ENCODE data around the gene SMTN. TPM values are rescaled to one million over a fixed set of nuclear protein-coding genes. Genes with fewer than 3 reads are reported as not detected.

Gene SMTN
- polyA plus RNA-seq, 1 of the 3 experiments (the other 2 are of a cell fraction), result 30.4 TPM

GRCh38 chr22:31128156-31128555, 47.0 kb downstream of the SMTN start (continued):
- TF ChIP-seq REST (IDR thresholded peaks at IDR 0.05; ENCODE audit: low read depth, low read length) (no peak), GABPA (IDR thresholded peaks at IDR 0.05; ENCODE audit: low read depth) (no peak)

GRCh38 chr22:31130873-31131272, 49.8 kb downstream of the SMTN start:
- peak; percentile 48 for DNase-seq
- no peaks in the 10 kb centered on the region for H3K36me3 ChIP-seq (replicated peaks in 1 of 2; ENCODE audit: control insufficient read depth in 1 of 2, insufficient read depth in 2 of 2, low read length in 1 of 2)
- H3K27me3 ChIP-seq (ENCODE audit: insufficient read depth), result no peaks in the 10 kb centered on the region
- ChIA-PET POLR2A (no interaction called here), CTCF (interaction anchor here (2.4 kb wide), 1 partner anchor 23 kb away, joined by 13 read pairs; the partner anchor contains the start of gene SELENOM)
- no peaks in the 10 kb centered on the region for H3K9me3 ChIP-seq
- no peaks in the 10 kb centered on the region for H3K79me2 ChIP-seq (ENCODE audit: insufficient read depth)
- no peak overlapping the region for H3K9ac ChIP-seq
- no peak overlapping the region for H3K4me2 ChIP-seq
- no peaks in the 10 kb centered on the region for H4K20me1 ChIP-seq (ENCODE audit: insufficient read depth)
- H3K4me3 ChIP-seq (ENCODE audit: low read depth in 2 of 2, low read length in 1 of 2), result no peak overlapping the region
- H2AFZ ChIP-seq (ENCODE audit: low read depth), result no peak overlapping the region
- H3K9me2 ChIP-seq, result no peaks in the 10 kb centered on the region
- no peak for TF ChIP-seq PBX3 (IDR thresholded peaks at IDR 0.05)
- TF ChIP-seq ELF1 (IDR thresholded peaks at IDR 0.05), result no peak
- no peak for TF ChIP-seq TEAD4 (IDR thresholded peaks at IDR 0.05; ENCODE audit: borderline replicate concordance, insufficient read depth)
- TF ChIP-seq SIN3A (IDR thresholded peaks at IDR 0.05; ENCODE audit: borderline replicate concordance, low read depth, low read length), result no peak
- TF ChIP-seq EP300 (IDR thresholded peaks at IDR 0.05; ENCODE audit: borderline replicate concordance in 1 of 2, low read depth in 1 of 2, low read length in 1 of 2), result no peak
- TF ChIP-seq IRF3 (IDR thresholded peaks at IDR 0.05; ENCODE audit: low read depth, low read length), result no peak
- TF ChIP-seq EZH2phosphoT487 (IDR thresholded peaks at IDR 0.05; ENCODE audit: borderline replicate concordance, low read depth), result no peak
- no peak for TF ChIP-seq JUND (IDR thresholded peaks at IDR 0.05)
- no peak for TF ChIP-seq RAD21 (IDR thresholded peaks at IDR 0.05; ENCODE audit: low read length)
- TF ChIP-seq MXI1 (IDR thresholded peaks at IDR 0.05; ENCODE audit: low read depth, low read length), result no peak
- TF ChIP-seq RCOR1 (IDR thresholded peaks at IDR 0.05; ENCODE audit: low read length), result no peak
- no peak for TF ChIP-seq NFIC (IDR thresholded peaks at IDR 0.05; ENCODE audit: borderline replicate concordance)
- no peak for TF ChIP-seq RFX5 (IDR thresholded peaks at IDR 0.05; ENCODE audit: low read length)
- H3K27ac ChIP-seq (ENCODE audit: low read depth in 2 of 2, low read length in 1 of 2), result no peak overlapping the region
- H3K4me1 ChIP-seq (ENCODE audit: control insufficient read depth in 1 of 2, insufficient read depth in 2 of 2, low read depth in 1 of 2, low read length in 1 of 2), result peaks cover 0 to 5% of the 10 kb centered on the region in 2 experiments; a peak in 1 of 4 replicates
- H3F3A ChIP-seq (replicated peaks; ENCODE audit: insufficient read depth), result peaks cover 6% of the 10 kb centered on the region
- 92% methylated on average over 2 of the region's 2 CpGs for WGBS (ENCODE audit: low lambda C conversion rate)

Measured in SK-N-SH (cell line).